PC-3 (cell line): ENCODE results near the gene FRMPD2. TPM values are rescaled to one million over a fixed set of nuclear protein-coding genes. Genes with fewer than 3 reads are reported as not detected.
"Not testable (repeated sequence)": the region's sequence is repeated elsewhere in the genome, so short reads cannot be mapped to it uniquely, and the experiment has no call there.

Experiments used
- ATAC-seq: fragments of 200-7000 bp; cut with Tn5 transposase; 2 replicates; pipeline ENCODE4 v1.9.1; 2020; ENCODE audit warnings: mild to moderate bottlenecking, moderate library complexity
- BruUV-seq: library from RNA; stranded (reverse); fragments of 400-500 nt; replicated peaks from 2 replicates; lab custom pipeline; 2021; lab: Mats Ljungman, UMichigan
- CTCF ChIA-PET: fragments of 300-600 bp; sonication (Branson Sonifier 250); formaldehyde crosslinking; loops from one replicate; lab custom pipeline; 2022; ENCODE audit warnings: antibody characterized with exemption; lab: Charles Lee
- POLR2A ChIA-PET: fragments of 300-600 bp; sonication (Branson Sonifier 250); formaldehyde crosslinking; loops from one replicate; lab custom pipeline; 2022; ENCODE audit warnings: antibody characterized with exemption; ENCODE audit not compliant: unreplicated experiment; lab: Charles Lee
- DNase-seq: peaks from one replicate; pipeline ENCODE4 v3.0.0-alpha.2; 2015
- H2AFZ ChIP-seq: fragments of 300-600 bp; sonication (generic); 2 replicates; pipeline ENCODE4 v1.6.0; 2016; ENCODE audit warnings: antibody characterized with exemption, low read length
- H3F3A ChIP-seq: fragments of 300-600 bp; sonication (generic); one replicate; pipeline ENCODE4 v1.6.0; 2017; ENCODE audit warnings: antibody characterized with exemption, low read length, control low read depth, mild to moderate bottlenecking; ENCODE audit not compliant: unreplicated experiment
- H3K27ac ChIP-seq: fragments of 300-600 bp; sonication (generic); 2 replicates; pipeline ENCODE4 v1.5.1; 2016; ENCODE audit warnings: mild to moderate bottlenecking, low read length
- H3K27me3 ChIP-seq: fragments of 300-600 bp; sonication (generic); 2 replicates; pipeline ENCODE4 v1.6.1; 2016; ENCODE audit warnings: low read length, mixed read lengths
- H3K36me3 ChIP-seq: fragments of 300-600 bp; sonication (generic); 2 replicates; pipeline ENCODE4 v1.6.1; 2016; ENCODE audit warnings: low read depth, mixed run types, low read length, mixed read lengths
- H3K4me1 ChIP-seq: fragments of 300-600 bp; sonication (generic); 2 replicates; pipeline ENCODE4 v1.5.1; 2016; ENCODE audit warnings: low read length; ENCODE audit not compliant: insufficient read depth
- H3K4me2 ChIP-seq: fragments of 300-600 bp; sonication (generic); 2 replicates; pipeline ENCODE4 v1.6.0; 2016; ENCODE audit warnings: low read length
- H3K4me3 ChIP-seq: fragments of 300-600 bp; sonication (generic); 2 replicates; pipeline ENCODE4 v1.5.1; 2016; ENCODE audit warnings: mild to moderate bottlenecking, low read length, mixed read lengths
- H3K79me2 ChIP-seq: fragments of 300-600 bp; sonication (generic); 2 replicates; pipeline ENCODE4 v1.6.1; 2017; ENCODE audit warnings: low read length, mixed read lengths
- H3K9ac ChIP-seq: fragments of 300-600 bp; sonication (generic); 2 replicates; pipeline ENCODE4 v1.6.0; 2016; ENCODE audit warnings: mild to moderate bottlenecking, low read length
- H3K9me2 ChIP-seq: fragments of 300-600 bp; sonication (generic); replicated peaks from 2 replicates; pipeline ENCODE4 v1.6.1; 2016; ENCODE audit warnings: mixed run types, low read length, mixed read lengths
- H3K9me3 ChIP-seq: fragments of 300-600 bp; sonication (generic); 2 replicates; pipeline ENCODE4 v1.6.1; 2016; ENCODE audit warnings: low read length, mixed read lengths
- H4K20me1 ChIP-seq: fragments of 300-600 bp; sonication (generic); 2 replicates; pipeline ENCODE4 v1.6.1; 2016; ENCODE audit warnings: low read length, mixed read lengths
- intact Hi-C: fragments of 100-400 bp; cut with micrococcal nuclease; formaldehyde crosslinking; loops from 2 replicates; pipeline ENCODE4 v1.9.0; 2023
- total RNA-seq: library from RNA; depleted of rRNA; stranded (reverse); fragments of >200 nt; gene quantifications from 2 replicates; pipeline ENCODE4 v1.2.3, GENCODE V29; 2014

FRMPD2 gene
- total RNA-seq, 1 experiment from 2014 or later = 0.11 TPM

- H3K9me2 ChIP-seq, ATAC-seq, H3K4me3 ChIP-seq, DNase-seq, H3K79me2 ChIP-seq, H3K27ac ChIP-seq, H3F3A ChIP-seq, H4K20me1 ChIP-seq, H3K27me3 ChIP-seq, H3K9ac ChIP-seq, POLR2A ChIA-PET, BruUV-seq, H3K9me3 ChIP-seq, H3K36me3 ChIP-seq, intact Hi-C loops, H3K4me1 ChIP-seq, H2AFZ ChIP-seq, CTCF ChIA-PET, H3K4me2 ChIP-seq: not testable (repeated sequence)
These were observed 126.9 kb downstream of the FRMPD2 start for GRCh38 chr10:48147643-48148042.

- H3K9ac ChIP-seq, H3K9me3 ChIP-seq, POLR2A ChIA-PET, intact Hi-C loops, H4K20me1 ChIP-seq, CTCF ChIA-PET, H3F3A ChIP-seq, DNase-seq, H3K79me2 ChIP-seq, H2AFZ ChIP-seq, H3K4me1 ChIP-seq, H3K27me3 ChIP-seq, H3K4me2 ChIP-seq, H3K9me2 ChIP-seq, H3K36me3 ChIP-seq, BruUV-seq, H3K4me3 ChIP-seq, H3K27ac ChIP-seq: not testable (repeated sequence)
- ATAC-seq = peak; percentile 60
These were observed 130.5 kb downstream of the FRMPD2 start for GRCh38 chr10:48143721-48144642.

GRCh38 chr10:48140949-48141348 is 133.5 kb downstream of the FRMPD2 start:
- H3K4me3 ChIP-seq, H3K4me2 ChIP-seq, H2AFZ ChIP-seq, BruUV-seq, H3K27ac ChIP-seq, H3K9me2 ChIP-seq, H3K79me2 ChIP-seq, H4K20me1 ChIP-seq, H3K4me1 ChIP-seq, H3K9ac ChIP-seq, DNase-seq, intact Hi-C loops, ATAC-seq, H3F3A ChIP-seq, H3K36me3 ChIP-seq, POLR2A ChIA-PET, H3K9me3 ChIP-seq, CTCF ChIA-PET, H3K27me3 ChIP-seq: not testable (repeated sequence)

- H3K27ac ChIP-seq, H3K36me3 ChIP-seq, H3K4me3 ChIP-seq, H3K9me2 ChIP-seq, CTCF ChIA-PET, intact Hi-C loops, DNase-seq, H3K4me1 ChIP-seq, H3F3A ChIP-seq, BruUV-seq, POLR2A ChIA-PET, H3K79me2 ChIP-seq, H3K27me3 ChIP-seq, H3K4me2 ChIP-seq, H4K20me1 ChIP-seq, H3K9ac ChIP-seq, H3K9me3 ChIP-seq, H2AFZ ChIP-seq: not testable (repeated sequence)
- peak; percentile 53 for ATAC-seq
These were observed 134.3 kb downstream of the FRMPD2 start for GRCh38 chr10:48139953-48140850.

- intact Hi-C loops, H3K79me2 ChIP-seq: not testable (repeated sequence)
These were observed 145.5 kb downstream of the FRMPD2 start for GRCh38 chr10:48128954-48129353.

GRCh38 chr10:48126251-48126650 is 148.2 kb downstream of the FRMPD2 start:
- intact Hi-C loops, H3K9me3 ChIP-seq, H3K4me1 ChIP-seq, BruUV-seq, H3F3A ChIP-seq, H4K20me1 ChIP-seq, H2AFZ ChIP-seq, H3K27me3 ChIP-seq, H3K4me2 ChIP-seq, H3K9me2 ChIP-seq, H3K4me3 ChIP-seq, POLR2A ChIA-PET, H3K9ac ChIP-seq, DNase-seq, H3K27ac ChIP-seq, ATAC-seq, H3K79me2 ChIP-seq, H3K36me3 ChIP-seq, CTCF ChIA-PET: not testable (repeated sequence)

More at GRCh38 chr10:48128954-48129353, 145.5 kb downstream of the FRMPD2 start:
- H3K4me2 ChIP-seq, H2AFZ ChIP-seq, H3K27ac ChIP-seq, ATAC-seq, POLR2A ChIA-PET, H3K4me3 ChIP-seq, H3K4me1 ChIP-seq, H3K9me3 ChIP-seq, H3K36me3 ChIP-seq, H3K9me2 ChIP-seq, H3F3A ChIP-seq, BruUV-seq, H3K9ac ChIP-seq, H3K27me3 ChIP-seq, H4K20me1 ChIP-seq, DNase-seq, CTCF ChIA-PET: not testable (repeated sequence)
